ENCODE measurements around the gene MAST4.

Gene MAST4

GRCh38 chr5:67027171-67027570 lies 431.0 kb downstream of the MAST4 start:
- Histone ChIP-seq H3K36me3 (ENCODE audit: control insufficient read depth, insufficient read depth, low read length) (no peaks in the 10 kb centered on the region), H3K27ac (ENCODE audit: insufficient read depth, low read depth, low read length, poor library complexity, severe bottlenecking) (no peak overlapping the region)
- WGBS, 2 experiments = 92 to 100% methylated on average over 2 of the region's 2 CpGs

DNA sequence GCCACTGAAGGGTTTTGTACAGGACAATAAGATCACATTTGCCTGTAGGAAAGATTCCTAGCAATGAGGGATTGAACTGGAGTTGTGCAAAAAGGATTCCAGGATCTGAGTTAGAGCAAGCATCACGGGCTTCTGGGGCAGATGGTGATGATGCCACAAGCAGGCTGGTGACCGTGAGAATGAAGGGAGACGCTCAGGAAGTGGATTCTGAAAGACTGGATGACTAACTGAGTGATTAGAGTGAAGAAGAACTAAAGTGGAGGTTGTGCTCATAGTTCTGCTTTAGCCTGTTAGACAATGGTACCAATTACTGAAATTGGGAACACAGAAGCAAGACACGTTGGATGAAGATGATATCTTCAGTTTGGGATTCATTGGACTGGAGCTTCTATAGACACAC lies 432.2 kb downstream of the MAST4 start:
- Histone ChIP-seq H3K4me3 (ENCODE audit: insufficient read depth, low read depth, low read length) (no peak overlapping the region), H3K36me3 (ENCODE audit: control insufficient read depth, insufficient read depth, low read length) (no peaks in the 10 kb centered on the region), H3K27me3 (ENCODE audit: control insufficient read depth, insufficient read depth, low read length, poor library complexity, severe bottlenecking) (no peaks in the 10 kb centered on the region), H3K4me1 (ENCODE audit: control insufficient read depth, insufficient read depth, low read length) (peaks cover 9% of the 10 kb centered on the region), H3K27ac (ENCODE audit: insufficient read depth, low read depth, low read length, poor library complexity, severe bottlenecking) (no peak overlapping the region), H3K9me3 (ENCODE audit: control insufficient read depth, low read length) (no peaks in the 10 kb centered on the region)
- 93% methylated on average over 4 of the region's 4 CpGs for WGBS, 2 experiments

More at GRCh38 chr5:67027171-67027570, 431.0 kb downstream of the MAST4 start:
- no peak overlapping the region for H3K4me3 ChIP-seq (ENCODE audit: insufficient read depth, low read depth, low read length)
- no peaks in the 10 kb centered on the region for H3K27me3 ChIP-seq (ENCODE audit: control insufficient read depth, insufficient read depth, low read length, poor library complexity, severe bottlenecking)
- no peaks in the 10 kb centered on the region for H3K9me3 ChIP-seq (ENCODE audit: control insufficient read depth, low read length)
- H3K4me1 ChIP-seq (ENCODE audit: control insufficient read depth, insufficient read depth, low read length) = peaks cover 9% of the 10 kb centered on the region

- Histone ChIP-seq H3K36me3 (ENCODE audit: control insufficient read depth, insufficient read depth, low read length) (no peaks in the 10 kb centered on the region), H3K27ac (ENCODE audit: insufficient read depth, low read depth, low read length, poor library complexity, severe bottlenecking) (no peak overlapping the region), H3K4me3 (ENCODE audit: insufficient read depth, low read depth, low read length) (no peak overlapping the region), H3K27me3 (ENCODE audit: control insufficient read depth, insufficient read depth, low read length, poor library complexity, severe bottlenecking) (no peaks in the 10 kb centered on the region), H3K9me3 (ENCODE audit: control insufficient read depth, low read length) (no peaks in the 10 kb centered on the region), H3K4me1 (ENCODE audit: control insufficient read depth, insufficient read depth, low read length) (peaks cover 9% of the 10 kb centered on the region)
- 97 to 99% methylated on average over 3 of the region's 4 CpGs for WGBS, 2 experiments
These were observed 432.7 kb downstream of the MAST4 start for GRCh38 chr5:67028941-67029340.

DNA sequence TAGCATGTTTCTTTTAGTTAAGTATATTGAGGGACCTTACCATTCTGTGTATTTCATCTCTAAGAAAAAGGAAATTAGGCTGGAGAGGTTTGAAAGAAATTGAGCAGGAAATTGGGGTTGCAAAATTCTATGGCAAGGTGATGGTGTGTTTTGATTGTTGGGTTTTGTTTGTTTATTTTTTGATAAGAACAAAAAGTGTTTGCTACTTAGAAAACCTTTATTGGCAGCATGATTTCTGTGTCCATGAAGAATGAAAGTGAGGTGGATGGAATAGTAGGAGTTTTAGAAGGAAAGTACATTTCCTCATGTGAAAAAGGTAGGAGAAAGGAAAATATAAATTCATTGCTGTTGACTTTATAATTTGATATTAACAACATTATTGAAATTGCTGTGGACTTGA lies 433.3 kb downstream of the MAST4 start:
- Histone ChIP-seq H3K9me3 (ENCODE audit: control insufficient read depth, low read length) (no peaks in the 10 kb centered on the region), H3K27ac (ENCODE audit: insufficient read depth, low read depth, low read length, poor library complexity, severe bottlenecking) (no peak overlapping the region), H3K27me3 (ENCODE audit: control insufficient read depth, insufficient read depth, low read length, poor library complexity, severe bottlenecking) (no peaks in the 10 kb centered on the region), H3K4me3 (ENCODE audit: insufficient read depth, low read depth, low read length) (no peak overlapping the region), H3K4me1 (ENCODE audit: control insufficient read depth, insufficient read depth, low read length) (peaks cover 9% of the 10 kb centered on the region), H3K36me3 (ENCODE audit: control insufficient read depth, insufficient read depth, low read length) (no peaks in the 10 kb centered on the region)

DNA sequence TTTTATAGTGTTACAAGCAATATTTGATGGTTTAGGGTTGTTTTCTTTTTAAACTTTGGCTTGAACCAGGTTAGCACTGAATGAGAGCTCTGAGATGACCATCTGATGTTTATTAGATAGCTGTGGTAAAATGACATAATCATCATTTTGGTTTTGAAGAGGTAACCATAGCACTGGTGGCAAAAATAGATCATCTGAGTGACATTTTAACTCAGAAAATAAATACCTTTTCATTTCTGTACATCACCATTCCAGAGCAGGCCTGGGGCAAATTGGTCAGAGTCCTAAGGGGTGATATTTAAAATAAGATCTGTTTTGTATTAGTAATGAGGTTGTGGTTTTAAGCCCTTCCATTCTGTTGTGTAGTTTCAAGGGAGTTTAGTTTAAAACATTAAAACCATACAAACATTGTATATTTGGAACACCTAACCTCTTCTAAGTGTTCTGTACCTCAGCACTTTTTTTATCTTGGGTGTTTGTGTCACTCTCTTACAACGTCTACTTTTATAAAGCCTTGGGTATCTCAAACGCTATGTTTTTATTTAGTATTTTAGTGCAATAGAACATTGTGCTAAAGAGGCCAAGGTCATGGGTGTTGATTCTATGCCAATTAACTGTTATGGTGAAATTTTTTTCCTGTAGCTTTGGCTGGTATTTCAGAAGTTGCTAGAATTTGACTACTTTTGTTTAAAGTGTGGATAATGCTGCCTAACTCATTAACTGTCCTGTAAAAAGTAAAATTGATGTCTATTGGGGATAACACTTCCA lies 434.3 kb downstream of the MAST4 start:
- Histone ChIP-seq H3K36me3 (ENCODE audit: control insufficient read depth, insufficient read depth, low read length) (no peaks in the 10 kb centered on the region), H3K4me1 (ENCODE audit: control insufficient read depth, insufficient read depth, low read length) (peaks cover 9% of the 10 kb centered on the region)
- WGBS, 2 experiments = 91 to 100% methylated on average over 2 of the region's 2 CpGs

GRCh38 chr5:67031057-67031443 lies 434.9 kb downstream of the MAST4 start:
- H3K27ac ChIP-seq (ENCODE audit: insufficient read depth, low read depth, low read length, poor library complexity, severe bottlenecking) = no peak overlapping the region
- H3K36me3 ChIP-seq (ENCODE audit: control insufficient read depth, insufficient read depth, low read length) = no peaks in the 10 kb centered on the region
- H3K27me3 ChIP-seq (ENCODE audit: control insufficient read depth, insufficient read depth, low read length, poor library complexity, severe bottlenecking) = no peaks in the 10 kb centered on the region
- H3K4me1 ChIP-seq (ENCODE audit: control insufficient read depth, insufficient read depth, low read length) = peaks cover 9% of the 10 kb centered on the region
- WGBS, 2 experiments = 93 to 94% methylated on average over 3 of the region's 3 CpGs
- no peaks in the 10 kb centered on the region for H3K9me3 ChIP-seq (ENCODE audit: control insufficient read depth, low read length)
- no peak overlapping the region for H3K4me3 ChIP-seq (ENCODE audit: insufficient read depth, low read depth, low read length)

More for the DNA sequence above, 434.3 kb downstream of the MAST4 start:
- Histone ChIP-seq H3K4me3 (ENCODE audit: insufficient read depth, low read depth, low read length) (no peak overlapping the region), H3K9me3 (ENCODE audit: control insufficient read depth, low read length) (no peaks in the 10 kb centered on the region), H3K27ac (ENCODE audit: insufficient read depth, low read depth, low read length, poor library complexity, severe bottlenecking) (no peak overlapping the region), H3K27me3 (ENCODE audit: control insufficient read depth, insufficient read depth, low read length, poor library complexity, severe bottlenecking) (no peaks in the 10 kb centered on the region)

DNA sequence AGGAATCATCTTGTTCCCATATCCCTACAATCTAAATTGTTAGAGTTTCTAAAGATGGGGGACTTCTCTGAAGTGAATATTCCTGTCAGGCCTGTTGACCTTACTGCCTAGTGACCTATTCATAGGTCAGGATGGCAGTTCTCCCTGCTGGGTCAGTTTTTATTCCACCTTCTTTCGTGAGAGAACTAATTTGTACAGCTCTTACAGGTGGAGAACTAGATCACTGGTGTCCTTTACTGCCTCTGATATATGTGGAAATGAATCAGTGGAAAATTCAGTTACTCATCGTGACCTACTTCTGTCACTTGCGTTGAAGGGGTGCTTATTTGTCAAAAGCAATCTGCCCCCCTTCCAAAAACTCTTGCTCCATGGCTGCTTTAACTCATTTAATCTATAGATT lies 435.5 kb downstream of the MAST4 start:
- peaks cover 9% of the 10 kb centered on the region for H3K4me1 ChIP-seq (ENCODE audit: control insufficient read depth, insufficient read depth, low read length)
- no peaks in the 10 kb centered on the region for H3K9me3 ChIP-seq (ENCODE audit: control insufficient read depth, low read length)
- WGBS, 2 experiments = 75 to 87% methylated on average over 3 of the region's 3 CpGs

GRCh38 chr5:67032921-67033664 lies 436.9 kb downstream of the MAST4 start:
- WGBS, 2 experiments = 92 to 98% methylated on average over 1 to 2 of the region's 2 CpGs
- Histone ChIP-seq H3K27ac (ENCODE audit: insufficient read depth, low read depth, low read length, poor library complexity, severe bottlenecking) (no peak overlapping the region), H3K27me3 (ENCODE audit: control insufficient read depth, insufficient read depth, low read length, poor library complexity, severe bottlenecking) (no peaks in the 10 kb centered on the region), H3K36me3 (ENCODE audit: control insufficient read depth, insufficient read depth, low read length) (no peaks in the 10 kb centered on the region), H3K4me3 (ENCODE audit: insufficient read depth, low read depth, low read length) (no peak overlapping the region), H3K4me1 (ENCODE audit: control insufficient read depth, insufficient read depth, low read length) (peaks cover 9% of the 10 kb centered on the region), H3K9me3 (ENCODE audit: control insufficient read depth, low read length) (no peaks in the 10 kb centered on the region)

More for the DNA sequence above, 435.5 kb downstream of the MAST4 start:
- Histone ChIP-seq H3K27me3 (ENCODE audit: control insufficient read depth, insufficient read depth, low read length, poor library complexity, severe bottlenecking) (no peaks in the 10 kb centered on the region), H3K27ac (ENCODE audit: insufficient read depth, low read depth, low read length, poor library complexity, severe bottlenecking) (no peak overlapping the region), H3K36me3 (ENCODE audit: control insufficient read depth, insufficient read depth, low read length) (no peaks in the 10 kb centered on the region), H3K4me3 (ENCODE audit: insufficient read depth, low read depth, low read length) (no peak overlapping the region)

GRCh38 chr5:67033880-67034651 lies 437.9 kb downstream of the MAST4 start:
- 91 to 92% methylated on average over 8 of the region's 8 CpGs for WGBS, 2 experiments
- Histone ChIP-seq H3K27ac (ENCODE audit: insufficient read depth, low read depth, low read length, poor library complexity, severe bottlenecking) (no peak overlapping the region), H3K36me3 (ENCODE audit: control insufficient read depth, insufficient read depth, low read length) (no peaks in the 10 kb centered on the region), H3K27me3 (ENCODE audit: control insufficient read depth, insufficient read depth, low read length, poor library complexity, severe bottlenecking) (no peaks in the 10 kb centered on the region), H3K9me3 (ENCODE audit: control insufficient read depth, low read length) (no peaks in the 10 kb centered on the region), H3K4me1 (ENCODE audit: control insufficient read depth, insufficient read depth, low read length) (peaks cover 9% of the 10 kb centered on the region), H3K4me3 (ENCODE audit: insufficient read depth, low read depth, low read length) (no peak overlapping the region)
